ENCODE measurements around the gene PGGT1B. TPM values are rescaled to one million over a fixed set of nuclear protein-coding genes. Genes with fewer than 3 reads are reported as not detected.

Gene PGGT1B
- 19.5 TPM for polyA plus RNA-seq (ENCODE audit: insufficient read length)

DNA sequence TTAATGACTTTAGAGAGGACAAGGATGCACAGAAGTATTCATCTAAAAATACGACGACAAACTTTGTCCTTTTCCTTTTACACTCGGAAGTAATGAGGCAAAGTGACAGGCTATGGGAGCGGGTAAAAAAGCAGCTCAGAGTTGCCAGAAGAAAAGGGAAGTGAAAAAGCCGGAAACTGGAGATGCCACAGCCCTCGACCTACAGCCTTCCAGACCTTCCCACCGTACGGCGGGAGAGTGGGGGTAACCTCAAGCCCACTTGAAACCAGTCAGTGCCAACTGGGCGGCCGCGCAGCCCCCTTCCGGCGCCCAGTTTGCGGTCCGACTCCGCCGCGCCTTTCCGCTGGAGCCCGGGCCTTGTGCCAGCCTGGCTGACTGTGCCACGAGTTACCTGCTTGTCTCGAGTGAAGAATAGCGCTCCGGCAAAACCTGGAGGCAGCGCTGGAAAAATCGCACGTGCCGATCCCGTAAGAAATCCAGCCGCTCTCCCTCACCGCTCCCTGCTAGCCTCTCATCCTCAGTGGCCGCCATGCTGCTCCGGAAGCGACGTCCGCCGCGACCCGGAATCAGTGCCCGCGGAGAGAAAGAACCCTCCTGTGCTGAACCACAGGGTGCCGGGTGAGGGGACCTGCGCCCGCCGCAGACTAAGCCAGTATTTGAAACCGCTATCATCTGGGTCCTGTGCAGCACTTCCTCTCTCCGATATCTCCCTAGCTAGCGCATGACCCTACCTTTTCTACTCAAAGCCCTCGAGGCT, at the start of gene PGGT1B:
Gene PGGT1B (minus strand): TSS at position 557 of the 757 bp plus-strand sequence. CDS start 26 bp downstream, at position 531.
- DNase-seq, result peak; percentile 77

DNA sequence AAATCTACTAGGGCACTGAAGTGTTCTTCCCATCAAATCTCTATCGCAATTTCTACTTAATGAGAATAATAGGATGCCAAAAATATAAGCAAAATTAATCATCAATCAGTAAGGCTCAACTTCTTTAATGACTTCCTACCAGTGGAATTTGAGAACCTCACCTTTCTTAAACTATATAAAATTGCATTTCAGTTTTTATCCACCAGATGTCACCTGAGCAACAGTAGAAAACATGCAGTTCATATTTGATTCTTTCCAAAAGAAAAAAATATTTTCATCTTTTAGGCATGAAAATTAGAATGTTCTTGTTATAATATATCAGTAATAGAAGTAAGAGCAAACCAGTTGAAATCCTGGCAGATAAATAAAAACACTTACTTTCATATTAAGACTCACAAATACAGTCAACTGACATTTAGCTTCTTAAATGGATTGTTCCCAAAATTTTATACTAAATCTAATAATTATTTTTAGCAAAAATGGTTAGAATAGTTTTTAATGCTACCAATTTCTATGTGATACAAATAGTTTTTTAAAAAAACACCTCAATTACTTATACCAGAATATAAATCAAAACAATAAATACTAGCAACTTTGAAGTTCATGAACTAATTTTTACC, 47.2 kb upstream of the PGGT1B start:
- peak; percentile 24 for DNase-seq

DNA sequence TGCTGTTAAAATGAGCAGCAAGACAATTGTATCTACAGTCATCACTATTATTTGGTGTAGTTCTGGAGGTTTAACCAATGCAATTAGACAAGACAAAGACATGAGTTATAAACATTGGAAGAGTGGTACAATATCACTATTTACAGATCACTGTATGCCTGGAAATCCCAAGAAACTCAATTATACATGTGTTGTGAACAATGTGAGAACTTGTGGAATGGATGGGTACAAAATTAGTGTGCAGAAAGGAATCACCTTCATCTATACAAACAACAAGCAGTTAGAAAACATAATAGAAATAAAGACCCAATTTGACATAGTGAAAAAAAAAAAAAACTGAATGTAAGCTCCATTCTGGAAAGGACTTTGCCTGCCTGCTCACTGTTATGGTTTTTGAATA, 46.1 kb upstream of the PGGT1B start:
- DNase-seq, result no peak

DNA sequence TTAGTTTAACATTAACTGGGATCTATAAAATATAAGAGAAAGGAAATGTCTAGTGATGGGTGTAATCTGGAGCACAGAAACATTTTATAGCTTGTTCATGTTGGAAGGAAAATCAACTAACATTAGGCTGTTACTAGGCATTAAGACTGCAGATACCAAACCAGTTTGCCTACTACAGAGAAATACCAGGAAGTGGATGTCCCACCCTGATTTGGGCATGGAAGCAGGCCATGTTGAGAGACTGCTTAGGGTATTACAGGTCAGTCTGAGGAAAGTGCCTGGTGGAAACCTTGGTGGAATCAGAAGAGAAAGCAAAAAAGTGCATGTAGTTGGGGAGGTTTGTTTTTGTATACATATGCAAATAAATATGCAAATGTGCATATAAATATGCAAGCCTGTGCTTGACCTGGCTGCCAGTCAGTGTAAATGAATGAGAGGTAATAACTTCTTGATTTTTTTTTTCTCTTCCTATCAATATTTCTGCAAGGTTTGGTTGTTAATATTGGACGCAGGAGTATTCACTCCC, 43.4 kb upstream of the PGGT1B start:
- DNase-seq, result no peak

DNA sequence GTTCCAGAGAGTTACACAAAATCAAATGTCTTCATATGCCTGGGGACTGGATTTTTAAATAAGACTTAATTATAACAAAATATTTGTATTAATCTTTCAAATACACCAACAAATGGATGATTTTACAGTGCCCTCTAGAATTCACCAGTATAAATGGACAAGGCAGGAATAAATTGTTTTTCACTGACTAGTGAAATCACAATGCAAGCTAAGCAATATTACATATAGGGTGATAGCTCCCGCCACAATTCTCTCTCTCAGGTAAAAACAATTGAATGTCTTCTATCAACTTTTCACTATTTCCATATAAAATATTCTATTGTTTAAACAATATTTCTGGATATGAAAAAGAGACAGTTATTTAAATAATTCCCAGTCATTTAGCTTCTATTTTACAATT, 41.8 kb upstream of the PGGT1B start:
- DNase-seq, result no peak

DNA sequence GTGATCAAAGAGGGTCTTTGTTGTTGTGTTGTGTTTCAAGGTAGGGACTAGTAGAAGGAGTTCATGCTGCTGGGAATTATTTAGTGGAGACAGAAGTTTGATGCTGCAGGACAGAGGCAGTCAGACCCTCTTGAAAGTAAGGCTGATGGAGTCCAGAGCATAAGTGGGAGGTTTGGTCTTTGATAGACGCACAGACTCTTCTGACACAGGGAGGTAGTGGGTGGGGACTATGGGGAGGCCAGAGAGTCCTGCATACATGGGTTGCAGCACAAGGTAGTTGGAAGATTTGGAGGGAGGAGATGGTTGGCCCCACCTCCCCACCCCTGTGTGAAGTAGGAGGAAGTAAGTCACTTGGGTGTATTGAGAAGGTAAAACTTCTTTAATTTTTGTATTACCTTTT, 36.1 kb upstream of the PGGT1B start:
- DNase-seq, result no peak

DNA sequence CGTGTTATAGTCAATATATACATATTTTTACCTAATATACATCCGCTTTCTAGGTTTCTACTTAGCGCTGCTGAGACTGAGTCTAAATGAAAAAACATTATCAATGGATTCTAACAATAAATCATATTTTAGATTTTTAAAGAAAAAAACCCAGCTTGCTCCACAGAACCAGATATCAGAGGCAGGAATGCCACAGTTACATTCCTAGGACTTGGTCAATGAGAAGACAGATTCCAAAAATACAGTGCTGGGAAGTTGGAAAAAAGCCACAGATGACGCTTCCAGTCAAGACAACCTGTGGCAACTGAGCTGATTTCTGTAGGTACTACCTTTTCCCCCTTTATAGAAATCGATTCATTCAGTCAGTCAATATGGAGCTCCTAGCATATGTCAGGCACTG, 34.4 kb upstream of the PGGT1B start:
- DNase-seq, result no peak

DNA sequence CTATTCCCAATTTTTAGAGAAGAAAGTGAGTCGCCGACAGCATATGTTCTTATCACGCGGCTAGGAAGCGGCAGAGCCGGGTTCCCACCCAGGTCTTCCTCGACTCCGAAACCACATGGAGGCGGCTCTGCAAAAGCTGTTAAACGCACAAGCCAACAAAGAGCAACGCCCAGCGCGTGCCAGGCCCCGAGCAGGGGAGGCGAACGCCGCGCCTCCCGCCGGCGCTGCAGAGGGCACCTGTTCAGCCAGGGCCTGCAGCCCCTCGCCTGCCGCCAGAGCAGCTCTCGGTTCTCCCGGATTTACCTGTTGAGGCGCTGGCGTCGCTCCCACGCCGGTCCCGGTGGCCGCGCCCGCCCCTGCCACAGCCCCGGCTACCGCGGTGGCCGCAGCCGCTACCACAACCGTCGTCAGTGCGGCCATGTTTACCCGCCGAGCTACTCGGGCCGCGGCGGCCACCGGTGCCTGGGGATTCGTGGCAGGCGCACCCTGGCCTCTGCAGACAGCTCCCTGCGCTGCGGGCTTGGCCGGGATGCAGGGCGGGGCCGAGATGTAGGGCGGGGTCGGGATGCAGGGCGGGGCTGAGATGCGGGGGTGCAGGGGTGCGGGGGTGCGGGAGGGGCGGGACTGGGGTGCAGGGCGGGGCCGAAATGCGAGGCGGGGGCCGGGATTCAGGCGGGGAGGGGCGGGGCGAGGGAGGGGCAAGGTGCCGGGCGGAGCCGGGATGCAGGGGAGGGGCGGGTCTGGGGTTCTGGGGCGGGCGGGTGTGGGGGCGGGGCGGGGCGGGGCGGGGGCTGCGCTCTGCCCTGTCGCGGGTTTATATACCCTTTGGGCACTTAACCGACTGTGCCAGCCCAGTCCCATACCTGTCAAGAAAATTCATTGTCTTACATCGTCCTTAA, 33.7 kb upstream of the PGGT1B start, which contains the start of gene CCDC112:
Gene CCDC112 (minus strand): TSS at position 531 of the 899 bp plus-strand sequence. CDS start 111 bp downstream, at position 420.
- peak; percentile 37 for DNase-seq

DNA sequence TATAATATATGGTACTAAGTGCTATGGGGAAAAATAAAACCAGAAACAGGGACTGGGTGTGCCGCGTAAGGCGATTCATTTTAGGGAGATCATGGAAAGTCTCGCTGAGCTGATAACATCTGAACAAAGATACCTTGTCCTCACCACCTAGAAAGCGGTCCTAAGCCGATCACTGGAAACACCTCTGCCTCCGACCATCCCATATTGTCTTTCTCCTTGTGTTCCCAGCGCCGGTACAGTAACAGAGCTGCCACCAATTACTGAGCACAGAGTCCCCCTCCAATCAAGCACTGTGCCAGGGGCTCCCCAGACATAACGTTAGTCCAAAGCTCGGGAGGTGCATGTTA, 33.1 kb upstream of the PGGT1B start:
- no peak for DNase-seq

DNA sequence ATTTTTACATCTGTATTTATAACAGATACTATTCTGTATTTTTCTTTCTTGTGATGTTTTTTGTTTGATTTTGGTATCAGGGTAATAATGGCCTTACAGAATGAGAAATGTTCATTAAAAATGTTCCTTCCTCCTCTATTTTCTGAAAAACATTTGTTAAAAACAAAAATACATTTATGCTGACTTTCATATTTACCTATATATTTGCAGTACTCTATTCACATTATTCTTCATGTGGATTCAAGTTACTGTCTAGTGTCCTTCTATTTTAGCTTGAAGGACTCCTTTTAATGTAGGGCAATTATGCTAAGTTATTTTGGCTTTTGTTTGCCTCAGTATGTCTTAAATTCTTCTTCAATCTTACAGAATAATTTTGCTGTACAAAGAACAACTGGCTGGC, 28.7 kb upstream of the PGGT1B start:
- DNase-seq, result no peak

DNA sequence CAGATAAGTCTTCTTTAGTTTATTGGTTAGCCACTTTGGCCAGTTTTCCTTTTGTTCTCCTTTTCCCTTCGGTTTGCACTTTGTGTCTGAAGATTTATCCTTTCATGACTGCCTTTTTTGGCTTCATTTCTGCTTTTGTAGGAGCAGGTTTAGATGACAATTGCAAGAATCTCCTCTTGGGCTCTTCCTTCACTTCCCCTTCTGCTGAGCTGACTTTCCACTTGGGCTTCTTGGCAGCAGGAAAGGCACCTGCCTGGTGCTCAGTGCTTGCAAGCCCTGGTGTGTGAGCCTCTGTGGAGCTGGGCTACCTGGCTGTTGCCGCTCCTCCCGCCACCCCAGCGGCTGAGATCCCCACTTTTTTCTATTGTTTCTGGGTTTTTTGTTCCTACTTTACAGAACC, 26.4 kb upstream of the PGGT1B start:
- no peak for DNase-seq

DNA sequence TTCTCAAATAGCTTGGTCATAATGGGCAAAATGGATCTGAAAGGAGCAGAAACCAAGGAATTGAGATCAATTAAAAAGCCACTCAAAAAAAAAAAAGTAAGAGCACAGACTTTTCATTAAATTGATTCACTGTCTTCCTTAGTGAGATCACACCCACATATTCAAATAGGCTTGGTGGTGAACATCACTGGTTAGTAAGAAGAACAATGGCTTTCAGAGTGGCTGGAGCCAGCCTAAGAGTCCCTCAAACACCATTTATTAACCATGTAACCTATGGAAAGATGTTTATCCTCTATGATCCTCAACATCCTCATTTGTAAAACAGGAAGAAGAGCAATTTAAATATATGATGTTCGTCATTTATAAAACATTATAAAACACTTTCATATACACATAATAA, 21.3 kb upstream of the PGGT1B start:
- no peak for DNase-seq

DNA sequence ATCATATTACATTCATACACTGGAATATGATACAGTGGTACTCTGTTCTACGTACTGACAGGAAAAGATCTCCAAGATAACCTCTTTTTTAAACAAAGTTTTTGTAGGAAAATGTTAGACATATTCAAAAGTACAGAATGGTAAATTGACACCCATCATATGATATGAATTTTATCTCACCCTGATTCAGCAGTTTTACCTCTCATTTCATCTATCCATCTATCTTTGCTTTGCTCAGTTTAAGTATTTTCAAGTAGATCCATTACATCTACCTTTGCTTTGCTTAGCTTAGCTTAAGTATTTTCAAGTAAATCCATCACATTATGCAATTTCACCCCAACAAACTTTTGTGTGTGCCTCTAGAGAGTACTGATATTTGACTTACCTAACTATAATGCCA, 19.5 kb upstream of the PGGT1B start:
- DNase-seq, result no peak

DNA sequence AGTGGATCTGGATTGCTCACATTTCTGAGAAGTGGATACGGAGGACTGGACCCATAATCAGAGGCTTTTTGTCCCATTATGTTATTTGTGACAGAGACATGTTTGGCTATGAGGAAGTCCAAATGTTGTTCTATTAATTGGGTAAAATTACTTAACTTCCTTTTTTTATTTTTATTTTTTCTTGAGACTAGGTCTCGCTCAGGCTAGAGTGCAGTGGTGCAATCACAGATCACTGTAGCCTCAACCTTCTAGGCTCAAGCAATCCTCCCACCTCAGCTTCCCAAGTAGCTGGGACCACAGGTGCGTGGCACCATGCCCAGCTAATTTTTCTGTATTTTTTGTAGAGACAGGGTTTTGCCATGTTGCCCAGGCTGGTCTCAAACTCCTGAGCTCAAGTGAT, 11.9 kb upstream of the PGGT1B start:
- no peak for DNase-seq

DNA sequence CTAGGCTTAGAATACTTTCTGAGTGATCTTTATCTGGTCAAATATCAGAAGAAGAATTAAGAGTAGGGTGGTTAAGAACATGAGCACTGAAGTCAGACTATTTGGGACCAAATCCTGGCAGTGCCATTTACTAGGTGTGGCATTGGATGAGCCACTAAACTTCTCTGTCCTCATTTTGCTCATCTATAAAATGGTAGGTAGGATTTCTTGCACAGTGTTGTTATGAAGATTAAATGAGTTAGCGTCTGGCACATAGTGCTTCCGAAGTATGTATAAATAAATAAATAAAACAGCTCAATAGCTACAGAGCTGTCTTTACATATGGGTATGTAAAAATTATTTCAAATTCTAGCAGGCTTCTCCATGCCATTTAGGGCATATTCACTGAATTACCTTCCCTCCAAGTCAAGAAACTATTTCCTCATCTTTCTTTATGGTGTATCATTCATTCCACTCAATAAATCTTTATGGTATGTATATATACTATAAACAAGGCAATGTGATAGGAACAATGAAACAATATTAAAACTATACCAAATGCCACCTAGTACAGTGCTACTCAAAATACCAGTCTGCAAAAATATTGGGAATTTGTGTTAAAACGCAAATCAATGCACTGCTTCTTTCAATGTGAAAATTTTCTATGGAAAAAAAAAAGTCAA, 9.8 kb upstream of the PGGT1B start:
- no peak for DNase-seq

DNA sequence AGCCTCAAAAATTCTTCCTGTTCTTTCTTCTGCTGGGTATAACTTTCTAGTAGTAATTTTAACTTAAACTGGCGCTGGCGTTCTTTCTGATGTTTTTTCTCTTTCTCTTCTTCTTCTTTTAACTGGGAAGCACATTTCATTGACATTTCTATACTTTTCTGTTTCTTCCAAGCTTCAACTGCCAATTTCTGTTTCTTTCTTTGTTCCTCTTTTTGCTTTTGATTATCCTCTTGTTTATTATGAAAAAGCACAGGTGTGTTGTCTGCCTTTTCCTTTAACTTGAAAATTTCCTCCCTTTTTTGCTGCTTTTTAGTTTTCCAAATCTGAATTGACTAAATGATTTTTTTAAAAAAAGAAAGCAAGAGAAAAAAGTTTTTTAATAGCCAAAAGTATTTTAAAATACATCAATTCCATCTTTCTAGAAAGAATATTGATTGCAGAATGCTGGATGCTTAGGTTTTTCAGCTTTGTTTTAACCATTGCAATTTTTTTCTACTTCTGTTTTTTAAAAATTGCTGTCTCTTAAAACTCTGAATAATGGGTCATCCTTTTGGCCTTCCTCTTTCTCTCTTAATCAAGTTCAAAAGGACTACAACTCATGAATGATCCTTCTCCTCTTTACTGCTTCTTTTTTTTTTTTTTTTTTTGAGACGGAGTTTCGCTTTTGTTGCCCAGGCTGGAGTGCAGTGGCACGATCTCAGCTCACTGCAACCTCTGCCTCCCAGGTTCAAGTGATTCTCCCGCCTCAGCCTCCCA, 8.8 kb upstream of the PGGT1B start:
- no peak for DNase-seq

DNA sequence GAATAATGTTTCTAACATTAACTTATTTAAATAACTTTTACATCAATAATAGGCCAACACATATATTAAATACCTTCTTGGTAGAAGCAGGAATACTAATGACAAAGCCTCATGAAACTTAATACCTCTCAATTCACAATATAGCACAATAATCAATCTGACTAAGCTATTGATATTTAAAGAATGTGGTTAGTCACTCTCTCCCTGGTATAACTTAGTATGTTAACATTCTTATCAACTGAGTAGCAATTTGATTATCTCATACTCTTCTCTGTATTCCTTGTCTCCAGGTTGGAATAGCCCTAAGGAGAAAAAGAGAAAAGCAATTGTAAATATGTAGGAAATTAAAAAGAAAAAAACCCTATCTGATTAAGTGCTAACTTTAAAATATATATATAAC, 4.9 kb upstream of the PGGT1B start:
- no peak for DNase-seq

DNA sequence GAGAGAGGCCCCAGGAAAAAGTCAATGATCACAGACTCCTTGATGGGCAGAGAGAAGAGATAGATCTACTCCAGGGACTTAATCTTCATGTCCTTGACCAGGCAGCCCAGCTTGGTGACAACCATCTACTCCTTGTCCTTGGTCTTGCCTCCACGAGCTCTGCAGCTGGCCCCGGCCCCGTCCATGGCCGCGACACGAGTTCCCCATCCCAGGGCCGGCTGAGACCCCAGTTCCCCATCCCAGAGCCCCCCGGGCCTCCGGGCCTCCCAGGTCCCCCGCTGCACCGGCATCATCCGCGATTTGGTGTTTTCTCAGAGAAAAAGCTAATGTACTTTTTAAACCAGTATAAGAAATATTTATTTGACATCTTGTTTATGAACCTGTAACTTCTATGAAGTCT, 2.5 kb upstream of the PGGT1B start:
- DNase-seq, result no peak

DNA sequence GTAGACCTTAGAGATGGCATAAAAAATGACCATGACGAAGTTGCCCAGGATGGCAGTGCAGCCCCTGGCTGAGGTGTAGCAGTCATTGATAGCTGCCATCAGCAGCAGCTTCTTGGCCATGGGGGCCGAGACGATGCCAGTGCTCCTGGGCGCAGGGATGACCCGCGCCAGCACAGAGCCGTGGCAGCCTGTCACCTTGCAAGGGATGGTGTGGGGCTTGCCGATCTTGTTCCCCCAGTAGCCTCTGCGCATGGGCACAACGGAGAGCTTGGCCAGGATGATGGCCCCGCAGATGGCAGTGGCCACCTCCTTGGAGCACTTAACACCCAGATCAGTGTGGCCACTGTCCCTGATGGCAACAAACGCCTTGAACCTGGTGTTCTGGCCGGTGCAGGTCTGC, 2.1 kb upstream of the PGGT1B start:
- DNase-seq, result no peak

DNA sequence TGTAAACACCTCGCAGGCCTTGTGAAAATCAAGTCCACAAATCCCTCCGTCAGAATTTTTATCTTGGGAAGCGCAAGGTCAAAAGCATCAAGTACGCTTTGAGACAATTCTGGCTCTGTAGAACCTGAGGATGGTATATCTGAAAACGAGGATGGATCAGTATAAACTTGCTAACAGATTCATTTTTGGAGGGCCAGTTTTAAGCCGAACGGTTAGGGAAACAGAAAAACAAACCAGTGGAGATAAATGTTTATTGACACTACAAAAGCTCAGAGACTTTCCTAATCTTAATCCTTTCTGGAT, 352 bp upstream of the PGGT1B start:
- no peak for DNase-seq

DNA sequence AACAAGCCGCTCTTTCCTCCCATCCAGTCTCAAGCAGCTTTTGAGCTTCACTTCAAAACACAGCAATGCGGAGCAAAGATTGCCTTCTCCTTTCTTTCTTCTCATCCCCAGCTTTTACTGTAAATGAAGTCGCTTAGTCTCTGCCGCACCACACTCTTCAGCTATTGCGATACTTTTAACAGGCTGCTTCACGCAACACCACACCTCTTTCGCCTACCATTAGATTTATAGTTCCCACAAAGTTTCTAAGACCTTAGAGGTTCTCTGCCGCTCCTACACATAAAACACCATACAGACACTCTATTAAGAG, 711 bp downstream of the PGGT1B start:
- no peak for DNase-seq

DNA sequence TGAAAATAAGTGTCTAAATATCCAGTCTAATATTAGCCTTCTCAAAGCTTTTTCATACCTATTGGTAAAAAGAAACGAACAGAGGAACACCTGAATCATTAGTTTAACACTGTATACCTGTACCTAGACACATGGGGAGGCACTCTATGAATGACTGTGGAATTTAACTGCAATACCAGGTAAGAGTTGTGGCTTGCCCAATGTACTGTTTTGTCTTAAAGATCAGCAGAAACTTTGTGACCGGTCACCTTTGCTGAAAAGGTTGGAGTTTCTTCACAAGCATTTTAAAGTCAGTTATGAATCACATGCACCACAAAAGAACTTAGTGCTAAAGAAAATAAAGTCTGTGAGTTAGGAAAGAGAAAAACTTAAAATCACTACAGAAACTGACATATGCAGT, 2.4 kb downstream of the PGGT1B start:
- DNase-seq, result no peak
